HG02943 (cell line): ENCODE results near the gene TMEM212.
"Not testable (repeated sequence)": the region's sequence is repeated elsewhere in the genome, so short reads cannot be mapped to it uniquely, and the experiment has no call there.

ENCODE experiments used
- ATAC-seq: cut with Tn5 transposase; IDR thresholded peaks from one replicate; pipeline ENCODE4 v1.9.1; 2021; ENCODE audit warnings: mild to moderate bottlenecking, low read depth, moderate library complexity; ENCODE audit not compliant: unreplicated experiment

The TMEM212 gene

DNA sequence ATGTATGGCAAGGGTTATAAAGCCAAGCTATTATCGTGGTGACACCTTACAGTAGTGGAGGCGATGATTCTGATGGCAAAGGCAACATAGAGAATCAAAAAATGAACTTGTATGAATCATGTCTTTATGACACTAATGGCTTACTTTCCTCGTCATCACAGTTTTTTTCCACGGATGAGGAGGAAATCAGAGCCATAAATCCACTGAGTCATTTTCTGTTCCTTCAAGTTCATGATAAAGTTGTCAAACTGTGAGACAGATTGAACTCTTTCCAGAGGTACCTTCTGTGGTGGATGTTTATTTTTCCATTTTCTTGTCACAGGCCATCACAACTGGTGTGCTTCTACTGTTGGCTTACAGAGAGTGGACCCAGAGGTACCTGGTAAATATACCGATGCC, 8.5 kb downstream of the TMEM212 start:
- ATAC-seq, result no peak

DNA sequence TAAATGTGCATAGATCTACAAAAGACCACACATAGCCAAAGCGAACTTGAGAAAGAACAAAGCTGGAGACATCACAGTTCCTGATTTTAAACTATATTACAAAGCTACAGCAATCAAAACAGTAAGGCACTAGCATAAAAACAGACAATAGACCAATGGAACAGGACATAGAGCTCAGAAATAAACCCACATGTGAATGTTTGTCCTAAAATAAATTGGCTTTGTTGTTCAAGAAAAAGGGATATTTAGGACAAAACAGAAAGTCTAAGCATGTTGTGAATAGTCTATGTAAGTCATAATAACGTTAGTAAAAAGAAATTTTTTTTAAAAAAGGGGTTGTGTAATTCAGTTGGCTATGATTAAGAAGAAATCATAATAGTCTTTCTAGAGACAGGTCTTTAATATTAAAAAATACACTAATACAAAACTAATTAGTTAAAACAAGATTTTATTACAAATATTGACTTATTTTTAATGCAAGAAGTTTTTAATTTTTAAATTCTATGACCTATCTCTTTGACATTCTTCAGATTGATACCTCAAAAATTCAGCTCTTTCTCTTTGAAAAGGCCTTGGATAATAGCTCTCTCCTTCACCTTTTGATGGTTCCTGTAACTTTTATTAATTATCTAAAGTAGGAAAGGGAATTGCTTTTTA, 11.6 kb downstream of the TMEM212 start:
- ATAC-seq, result no peak

DNA sequence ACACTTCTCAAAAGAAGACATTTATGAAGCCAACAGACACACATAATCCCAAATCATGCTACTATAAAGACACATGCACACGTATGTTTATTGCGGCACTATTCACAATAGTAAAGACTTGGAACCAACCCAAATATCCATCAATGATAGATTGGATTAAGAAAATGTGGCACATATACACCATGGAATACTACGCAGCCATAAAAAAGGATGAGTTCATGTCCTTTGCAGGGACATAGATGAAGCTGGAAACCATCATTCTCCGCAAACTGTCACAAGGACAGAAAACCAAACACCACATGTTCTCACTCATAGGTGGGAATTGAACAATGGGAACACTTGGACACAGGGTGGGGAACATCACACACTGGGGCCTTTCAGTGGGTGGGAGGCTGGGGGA, 15.6 kb downstream of the TMEM212 start:
- not testable (repeated sequence) for ATAC-seq

- no peak for ATAC-seq
Measured at GRCh38 chr3:171860830-171861535, 17.8 kb downstream of the TMEM212 start.

DNA sequence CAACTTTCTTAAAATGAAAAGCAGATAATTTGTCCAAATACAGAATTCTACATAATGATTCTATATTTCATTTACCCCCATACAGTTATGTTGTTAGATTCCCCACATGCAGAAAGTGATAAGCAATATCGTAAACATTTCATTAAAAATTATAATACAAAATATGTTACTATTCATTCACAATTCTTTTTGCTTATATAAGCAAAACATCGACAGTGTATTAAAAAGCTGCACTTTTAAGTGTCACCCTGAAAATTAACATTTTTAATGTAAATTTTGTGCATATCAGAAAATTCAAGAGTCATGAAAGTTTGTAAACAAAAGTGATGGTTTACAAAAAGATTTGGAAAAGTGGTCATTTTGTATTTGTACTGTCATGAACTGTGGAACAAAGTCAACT, 19.2 kb downstream of the TMEM212 start:
- ATAC-seq, result no peak

GRCh38 chr3:171862993-171863521, 19.9 kb downstream of the TMEM212 start:
- ATAC-seq, result no peak

DNA sequence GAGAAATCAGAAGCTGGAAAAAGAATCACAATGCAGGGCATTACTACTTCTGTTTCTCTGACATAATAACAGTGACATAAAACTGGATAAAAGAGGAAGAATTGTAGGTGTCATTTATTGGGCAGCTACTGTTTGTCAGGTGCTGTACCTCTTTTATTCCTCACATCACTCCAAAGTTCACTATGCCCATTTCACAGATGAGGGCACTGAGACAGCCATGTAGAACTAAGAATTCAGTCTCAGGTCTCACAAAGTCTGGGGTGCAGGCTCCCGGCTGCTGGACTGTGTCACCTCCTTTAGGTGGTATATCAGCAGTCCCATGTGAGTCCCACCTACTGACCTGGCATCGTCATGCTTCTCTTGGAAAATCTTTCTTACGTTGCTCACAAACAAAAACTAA, 20.8 kb downstream of the TMEM212 start:
- no peak for ATAC-seq

DNA sequence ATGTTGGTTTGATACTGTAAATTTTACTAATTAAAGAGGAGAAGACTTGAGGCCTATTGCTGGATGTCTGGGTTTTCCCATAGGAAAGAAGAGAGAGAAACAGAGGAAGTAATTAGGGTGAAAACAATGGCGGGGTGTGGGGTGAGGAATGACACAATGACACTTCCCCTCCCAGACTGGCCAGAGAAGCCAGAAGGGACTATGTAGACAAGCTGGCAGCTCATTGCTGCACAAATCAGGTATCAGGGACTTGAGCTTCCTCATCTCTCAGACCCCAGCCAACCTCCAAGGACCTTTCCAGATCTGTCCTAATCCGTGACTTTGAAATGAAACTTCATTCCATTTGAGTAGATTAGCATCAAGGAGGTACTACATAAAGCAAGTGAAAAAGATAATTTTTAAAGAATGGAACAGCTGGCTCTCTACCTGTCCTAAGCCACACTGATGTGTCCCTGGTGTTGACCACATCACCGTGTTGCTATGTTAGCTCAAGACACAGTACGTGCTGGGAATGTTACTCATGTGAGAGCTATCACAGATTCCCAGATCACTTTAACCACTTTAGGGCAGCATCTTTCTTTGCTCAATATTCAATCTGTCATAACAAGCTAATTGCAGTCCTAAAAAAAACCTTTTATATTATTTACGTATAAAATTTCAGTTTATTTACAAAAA, 22.2 kb downstream of the TMEM212 start:
- ATAC-seq, result no peak

DNA sequence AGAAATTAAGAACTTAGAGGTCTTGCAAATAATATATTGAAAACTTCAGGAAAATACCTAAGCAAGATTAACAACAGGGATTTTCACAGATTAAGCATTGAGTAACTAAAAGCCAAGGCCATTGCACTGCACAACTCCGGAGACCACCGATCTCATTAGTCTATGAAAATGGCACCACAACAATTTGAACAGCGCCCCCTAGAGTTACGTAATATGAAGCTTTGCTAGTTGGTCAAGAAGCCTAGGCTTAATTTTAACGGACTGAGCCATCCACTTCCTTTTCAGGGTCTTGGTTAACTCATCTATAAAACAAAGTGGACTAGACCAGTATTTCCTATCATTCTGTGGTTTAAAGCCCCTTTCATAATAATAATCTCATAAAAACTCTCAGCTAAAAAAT, 24.8 kb downstream of the TMEM212 start:
- ATAC-seq, result no peak

DNA sequence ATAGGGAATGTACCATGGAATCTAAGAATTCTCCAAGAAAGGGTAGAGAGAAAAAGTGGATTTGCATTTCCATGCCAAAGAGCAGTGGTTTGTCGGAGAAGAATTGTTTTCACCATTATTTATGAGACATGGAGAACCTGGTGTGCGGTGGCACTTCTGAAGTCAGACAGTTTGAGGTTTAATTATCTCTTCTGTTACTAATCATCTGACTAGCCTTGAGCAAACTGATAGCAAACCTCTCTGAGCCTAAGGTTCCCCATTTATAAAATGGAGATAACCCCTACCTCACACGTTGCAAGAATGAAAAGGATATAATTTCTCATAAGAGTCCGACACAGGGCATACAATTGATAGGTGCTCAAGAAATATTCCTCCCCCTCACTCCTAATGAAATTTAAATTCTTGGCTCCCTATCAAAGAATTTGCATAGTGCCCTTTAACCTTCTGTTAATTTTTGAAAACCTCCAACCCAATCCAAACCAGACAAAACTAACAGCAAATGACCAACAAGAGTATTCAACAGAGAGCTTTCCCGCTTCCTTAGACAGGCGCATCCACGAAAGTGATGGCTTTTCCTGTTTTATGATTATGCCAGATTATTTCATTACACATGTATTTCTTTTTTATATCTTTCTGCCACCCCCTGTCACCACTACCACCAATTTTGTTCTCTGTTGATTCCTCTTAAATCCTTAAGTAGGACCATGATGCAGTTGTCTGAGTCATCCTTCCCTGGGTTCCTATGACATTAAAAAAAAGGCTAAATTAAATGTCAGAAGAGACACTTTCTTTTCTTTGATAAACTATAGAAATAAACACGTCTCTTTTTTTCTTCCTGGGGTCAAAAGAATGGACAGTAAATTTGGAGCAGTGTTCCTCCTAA, 28.5 kb downstream of the TMEM212 start:
- no peak for ATAC-seq

DNA sequence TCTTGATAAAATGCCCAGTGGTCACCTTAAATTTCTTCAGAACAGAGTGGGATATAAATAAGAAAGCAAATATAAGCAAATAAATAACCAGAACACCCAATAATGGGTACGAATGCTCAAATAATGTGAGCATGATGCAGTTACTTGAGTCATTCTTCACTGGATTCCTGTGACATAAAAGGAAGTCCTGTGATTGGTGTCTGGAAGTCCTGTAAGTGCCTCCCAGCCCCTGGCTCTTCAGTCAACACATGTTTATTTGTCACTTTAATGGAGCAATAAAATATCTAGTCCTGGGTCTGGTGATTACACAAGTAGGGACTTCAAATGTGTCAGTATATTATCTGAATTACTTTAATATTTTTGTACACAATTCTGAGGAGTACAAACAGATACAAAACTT, 30.4 kb downstream of the TMEM212 start:
- ATAC-seq, result no peak

DNA sequence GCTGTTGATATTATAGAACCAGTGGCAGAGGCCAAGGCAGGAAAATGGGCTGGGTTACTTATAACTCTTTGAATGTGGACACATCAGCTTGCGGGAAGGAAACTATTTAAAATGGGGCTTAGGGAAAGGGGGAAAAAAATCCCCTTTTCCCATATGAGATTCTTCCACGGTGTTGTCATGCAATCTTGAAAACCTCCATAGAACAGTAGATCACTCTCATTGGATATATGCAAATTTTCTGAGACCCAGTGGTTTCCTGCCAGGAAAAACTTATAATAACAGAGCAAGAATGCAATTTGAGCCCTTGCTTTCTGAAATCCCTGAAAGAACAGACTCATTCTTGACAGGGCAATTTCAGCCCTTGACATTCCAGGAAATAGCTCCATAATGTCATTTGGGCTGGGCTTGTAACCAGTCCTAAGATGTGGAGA, 31.1 kb downstream of the TMEM212 start:
- no peak for ATAC-seq

- ATAC-seq, result no peak
Measured at GRCh38 chr3:171874879-171875278, 31.7 kb downstream of the TMEM212 start.

DNA sequence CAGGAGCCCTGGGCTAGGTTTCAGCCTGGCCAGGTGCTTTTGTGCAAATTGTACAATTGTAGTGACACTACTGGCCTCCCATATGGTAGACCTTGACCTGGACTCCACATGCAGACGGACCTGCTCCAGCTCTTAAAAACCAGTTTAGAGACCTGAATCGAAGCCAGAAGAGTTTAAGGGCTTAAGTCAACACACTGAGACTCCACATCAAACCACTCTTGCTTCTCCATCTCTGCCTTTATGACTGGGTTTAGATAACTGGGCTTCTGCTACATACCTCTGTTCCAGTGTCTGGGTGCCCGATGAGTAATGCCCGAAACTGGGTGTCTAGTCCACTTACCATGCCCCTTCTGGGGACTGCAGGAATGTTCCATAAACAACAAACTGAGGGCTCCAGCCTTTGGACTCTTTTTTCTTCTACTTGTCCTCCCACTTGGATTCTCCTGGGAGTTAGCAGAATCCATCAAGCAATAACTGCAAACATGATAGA, 32.8 kb downstream of the TMEM212 start:
- no peak for ATAC-seq

GRCh38 chr3:171876680-171877147, 33.6 kb downstream of the TMEM212 start:
- no peak for ATAC-seq

GRCh38 chr3:171878461-171879225, 35.5 kb downstream of the TMEM212 start:
- ATAC-seq, result no peak

DNA sequence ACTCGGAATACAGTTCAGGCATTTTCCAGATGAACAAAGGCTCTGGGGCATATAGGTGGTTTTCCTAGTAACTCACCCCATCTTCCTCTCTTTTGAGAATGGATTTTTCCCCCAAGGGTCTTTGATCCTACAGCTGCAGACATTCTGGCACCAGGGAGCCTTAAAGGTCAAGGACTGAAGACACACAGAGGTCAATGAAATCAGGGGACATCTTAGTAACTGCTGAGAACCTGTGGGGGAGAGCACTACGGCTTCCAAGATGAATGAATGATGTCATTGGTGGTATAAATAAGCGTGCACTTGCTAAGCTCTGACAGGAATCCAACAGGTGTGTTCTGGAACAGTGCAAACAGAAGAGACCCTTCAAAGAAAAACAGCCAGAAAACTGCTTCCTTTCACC, 36.3 kb downstream of the TMEM212 start:
- no peak for ATAC-seq

DNA sequence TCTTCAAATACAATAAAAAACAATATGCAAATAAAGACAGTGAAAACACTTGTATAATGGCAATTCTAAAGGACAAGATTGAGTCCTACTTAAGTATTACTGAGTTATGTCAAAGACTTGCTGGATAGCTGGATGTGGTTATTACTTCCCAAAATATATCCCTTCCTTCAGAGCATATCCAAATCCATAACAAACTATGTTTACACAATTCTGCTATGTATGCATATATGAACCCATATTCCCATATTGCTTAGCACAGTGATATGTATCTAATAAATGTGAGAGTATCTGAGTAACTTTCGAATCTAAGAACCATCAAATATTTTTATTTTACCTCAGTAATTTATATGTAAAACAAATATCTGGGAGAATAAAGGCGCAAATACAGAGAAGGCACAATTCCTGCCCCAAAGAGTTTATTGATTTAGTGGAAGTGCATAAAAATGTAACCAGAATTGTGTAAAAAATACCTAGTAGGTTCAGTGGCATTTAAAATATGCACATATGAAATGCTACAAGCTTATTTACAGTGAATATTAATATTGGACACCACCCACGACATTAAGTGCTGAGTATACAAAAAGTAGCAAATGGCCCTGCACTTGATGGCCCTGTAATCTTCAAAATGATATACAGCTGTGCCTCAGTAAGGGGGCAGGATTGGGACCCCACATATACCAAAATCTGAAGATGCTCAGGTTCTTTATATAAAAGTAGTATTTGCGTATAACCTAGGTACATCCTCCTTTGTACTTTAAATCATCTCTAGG, 37.1 kb downstream of the TMEM212 start:
- ATAC-seq, result no peak

- ATAC-seq, result no peak
Measured at GRCh38 chr3:171881251-171881650, 38.1 kb downstream of the TMEM212 start.
